SU-DHL-6 (cell line): ENCODE results near the gene MFSD11.
"Not testable (repeated sequence)": the region's sequence is repeated elsewhere in the genome, so short reads cannot be mapped to it uniquely, and the experiment has no call there.

Experiments
- H2AFZ ChIP-seq: fragments of 200-600 bp; sonication (generic); 2 replicates; pipeline ENCODE4 v1.6.1; 2014; ENCODE audit warnings: low read depth, mild to moderate bottlenecking, moderate library complexity, mixed read lengths, antibody characterized with exemption, low read length; ENCODE audit not compliant: severe bottlenecking
- H3F3A ChIP-seq: fragments of 200-600 bp; shearing (Covaris generic); 2 replicates; pipeline ENCODE4 v1.6.0; 2016; ENCODE audit warnings: antibody characterized with exemption, mild to moderate bottlenecking; ENCODE audit not compliant: insufficient read depth
- H3K27ac ChIP-seq: fragments of 200-600 bp; sonication (generic); 2 replicates; pipeline ENCODE4 v1.5.1; 2016; ENCODE audit warnings: low read depth, mild to moderate bottlenecking, low read length, moderate library complexity, mixed read lengths
- H3K27me3 ChIP-seq: fragments of 200-600 bp; sonication (generic), shearing (Covaris generic); 2 replicates; pipeline ENCODE4 v1.6.0; 2014; ENCODE audit warnings: mild to moderate bottlenecking, low read length
- H3K36me3 ChIP-seq: fragments of 200-600 bp; sonication (generic); 2 replicates; pipeline ENCODE4 v1.6.1; 2014; ENCODE audit warnings: mild to moderate bottlenecking, low read length, mixed read lengths
- H3K4me2 ChIP-seq: fragments of 300-600, 200-600 bp; shearing (Covaris generic), sonication (generic); 2 replicates; pipeline ENCODE4 v1.6.0; 2014; ENCODE audit warnings: low read length, low read depth, mild to moderate bottlenecking; ENCODE audit not compliant: poor library complexity, severe bottlenecking
- H3K4me3 ChIP-seq: fragments of 200-600 bp; sonication (generic); 2 replicates; pipeline ENCODE4 v1.5.1; 2014; ENCODE audit warnings: antibody characterized with exemption, low read length, mild to moderate bottlenecking, mixed read lengths; ENCODE audit not compliant: insufficient read depth, poor library complexity, severe bottlenecking
- H3K79me2 ChIP-seq: fragments of 200-600 bp; sonication (generic); 2 replicates; pipeline ENCODE4 v1.6.1; 2014; ENCODE audit warnings: mild to moderate bottlenecking, low read length, moderate library complexity; ENCODE audit not compliant: insufficient read depth
- H3K9ac ChIP-seq: fragments of 200-600 bp; sonication (generic); 2 replicates; pipeline ENCODE4 v1.7.0; 2014; ENCODE audit warnings: mild to moderate bottlenecking, low read length
- H3K9me2 ChIP-seq: fragments of 200-600 bp; sonication (generic); replicated peaks from 2 replicates; pipeline ENCODE4 v1.6.1; 2014; ENCODE audit warnings: low read length; ENCODE audit not compliant: insufficient read depth
- H3K9me3 ChIP-seq: fragments of 200-600 bp; sonication (generic); 2 replicates; pipeline ENCODE4 v1.6.1; 2014; ENCODE audit warnings: low read length, mixed read lengths; ENCODE audit not compliant: insufficient read depth
- H4K20me1 ChIP-seq: fragments of 200-600 bp; sonication (generic); 2 replicates; pipeline ENCODE4 v1.6.1; 2014; ENCODE audit warnings: low read depth, mild to moderate bottlenecking, antibody characterized with exemption, low read length, moderate library complexity, mixed read lengths
- CTCF ChIP-seq: fragments of 200-600 bp; sonication (generic); IDR thresholded peaks from one replicate; pipeline ENCODE4 v1.5.1; 2017; ENCODE audit warnings: antibody characterized with exemption, mild to moderate bottlenecking, low read length, moderate library complexity; ENCODE audit not compliant: insufficient read depth, poor library complexity, severe bottlenecking
- EZH2phosphoT487 ChIP-seq: fragments of 200-600 bp; sonication (generic), shearing (Covaris generic); conservative IDR thresholded peaks from 2 replicates; pipeline ENCODE4 v1.6.1; 2018; ENCODE audit warnings: mild to moderate bottlenecking, antibody characterized with exemption, low read length, moderate library complexity, mixed read lengths

The MFSD11 gene

GRCh38 chr17:76721463-76721862, 16.5 kb upstream of the MFSD11 start:
- no peak overlapping the region for H3K9ac ChIP-seq
- TF ChIP-seq CTCF (no peak), EZH2phosphoT487 (no peak)
- H3K36me3 ChIP-seq = peaks cover 19% of the 10 kb centered on the region; the same call in 1 of the 2 replicates
- H3K4me2 ChIP-seq = no peak overlapping the region
- no peaks in the 10 kb centered on the region for H3K9me3 ChIP-seq
- no peaks in the 10 kb centered on the region for H3F3A ChIP-seq
- H2AFZ ChIP-seq = no peak overlapping the region
- H3K27ac ChIP-seq = no peak overlapping the region
- no peaks in the 10 kb centered on the region for H3K27me3 ChIP-seq
- no peaks in the 10 kb centered on the region for H3K9me2 ChIP-seq
- no peaks in the 10 kb centered on the region for H4K20me1 ChIP-seq
- peaks cover 26% of the 10 kb centered on the region for H3K79me2 ChIP-seq
- H3K4me3 ChIP-seq = no peak overlapping the region

GRCh38 chr17:76722279-76722678, 15.6 kb upstream of the MFSD11 start:
- no peak overlapping the region for H3K4me2 ChIP-seq
- H2AFZ ChIP-seq = no peak overlapping the region

GRCh38 chr17:76722977-76723376, 14.9 kb upstream of the MFSD11 start:
- not testable (repeated sequence) for H3K27me3 ChIP-seq, H3K27ac ChIP-seq, H3K4me2 ChIP-seq, H4K20me1 ChIP-seq, H3K4me3 ChIP-seq, H3K9me2 ChIP-seq, H2AFZ ChIP-seq, H3K9ac ChIP-seq, H3K9me3 ChIP-seq
- H3K36me3 ChIP-seq = peaks cover 19% of the 10 kb centered on the region
- peaks cover 13% of the 10 kb centered on the region for H3F3A ChIP-seq
- H3K79me2 ChIP-seq = peaks cover 38% of the 10 kb centered on the region

More at GRCh38 chr17:76722279-76722678, 15.6 kb upstream of the MFSD11 start:
- TF ChIP-seq CTCF = no peak
- no peak for TF ChIP-seq EZH2phosphoT487
- Histone ChIP-seq H3K9me2 (no peaks in the 10 kb centered on the region), H3K4me3 (no peak overlapping the region), H3K36me3 (peaks cover 19% of the 10 kb centered on the region), H4K20me1 (no peaks in the 10 kb centered on the region), H3K9ac (no peak overlapping the region), H3K27me3 (no peaks in the 10 kb centered on the region), H3F3A (peaks cover 6% of the 10 kb centered on the region), H3K9me3 (no peaks in the 10 kb centered on the region), H3K79me2 (peaks cover 31% of the 10 kb centered on the region), H3K27ac (no peak overlapping the region)

GRCh38 chr17:76723812-76724211, 14.1 kb upstream of the MFSD11 start:
- peaks cover 47% of the 10 kb centered on the region for H3K79me2 ChIP-seq
- H3K9me3 ChIP-seq = no peaks in the 10 kb centered on the region
- peaks cover 19% of the 10 kb centered on the region for H3K36me3 ChIP-seq
- H3K4me3 ChIP-seq = no peak overlapping the region
- H3K4me2 ChIP-seq = no peak overlapping the region
- H2AFZ ChIP-seq = no peak overlapping the region
- H3K27ac ChIP-seq = no peak overlapping the region
- H3K27me3 ChIP-seq = no peaks in the 10 kb centered on the region
- TF ChIP-seq EZH2phosphoT487 = no peak
- TF ChIP-seq CTCF = no peak
- H3F3A ChIP-seq = peaks cover 15% of the 10 kb centered on the region
- no peaks in the 10 kb centered on the region for H3K9me2 ChIP-seq
- no peaks in the 10 kb centered on the region for H4K20me1 ChIP-seq
- no peak overlapping the region for H3K9ac ChIP-seq
